Measurements from ENCODE around the gene TIMM44.

- TF ChIP-seq POLR2A (IDR thresholded peaks at IDR 0.05; ENCODE audit: low read length) (peak; percentile 16), GATA1 (IDR thresholded peaks at IDR 0.05; ENCODE audit: low read depth, low read length) (no peak)
Observed at GRCh38 chr19:7926727-7927604, 16.5 kb downstream of the TIMM44 start.
